Left hindlimb (tissue), 1 donor: Measurements from ENCODE around the gene TMEM255B.

ENCODE experiments used
- DNase-seq: peaks from one replicate; pipeline ENCODE4 v3.0.0-alpha.2; 2018

The TMEM255B gene

GRCh38 chr13:113865427-113865826 lies 106.4 kb downstream of the TMEM255B start:
- DNase-seq, result no peak
